Astrocyte (in vitro differentiated cells and primary cell): Measurements from ENCODE around the gene GINS3.

Experiments
- CTCF ChIP-seq: IDR thresholded peaks from 2 replicates; pipeline ENCODE4 v1.5.1; 2011; ENCODE audit warnings: low read depth, mild to moderate bottlenecking, inconsistent platforms, low read length, moderate library complexity; ENCODE audit not compliant: insufficient read depth
- EZH2 ChIP-seq: IDR thresholded peaks from 2 replicates; pipeline ENCODE4 v1.6.1; 2012; ENCODE audit warnings: mild to moderate bottlenecking, low read length, inconsistent platforms; ENCODE audit not compliant: insufficient read depth

- TF ChIP-seq CTCF (no peak), EZH2 (no peak)
Observed at GRCh38 chr16:58365623-58366022, 26.6 kb upstream of the GINS3 start.
